ENCODE measurements around the gene USP9Y.

DNA sequence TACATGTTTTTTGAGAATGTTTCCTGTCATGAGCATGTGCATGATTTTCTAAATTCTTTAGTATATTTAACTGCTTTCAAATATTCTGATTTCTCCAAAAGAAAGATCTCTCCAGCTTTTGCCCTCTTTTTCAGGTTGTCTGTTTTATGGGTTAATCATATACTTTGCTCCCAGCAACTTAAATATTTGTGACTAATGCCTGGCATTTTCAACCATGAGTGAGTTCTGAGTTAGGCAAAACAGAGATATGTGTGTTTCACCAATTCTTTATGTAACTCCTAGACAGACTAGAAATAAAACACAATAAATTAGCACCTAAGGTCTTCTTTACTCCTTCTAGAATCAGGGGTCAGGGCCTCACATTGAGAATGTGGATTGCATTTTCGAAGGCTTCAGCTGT is 107.0 kb downstream of the USP9Y start:
- TF ChIP-seq, protein P1, sequence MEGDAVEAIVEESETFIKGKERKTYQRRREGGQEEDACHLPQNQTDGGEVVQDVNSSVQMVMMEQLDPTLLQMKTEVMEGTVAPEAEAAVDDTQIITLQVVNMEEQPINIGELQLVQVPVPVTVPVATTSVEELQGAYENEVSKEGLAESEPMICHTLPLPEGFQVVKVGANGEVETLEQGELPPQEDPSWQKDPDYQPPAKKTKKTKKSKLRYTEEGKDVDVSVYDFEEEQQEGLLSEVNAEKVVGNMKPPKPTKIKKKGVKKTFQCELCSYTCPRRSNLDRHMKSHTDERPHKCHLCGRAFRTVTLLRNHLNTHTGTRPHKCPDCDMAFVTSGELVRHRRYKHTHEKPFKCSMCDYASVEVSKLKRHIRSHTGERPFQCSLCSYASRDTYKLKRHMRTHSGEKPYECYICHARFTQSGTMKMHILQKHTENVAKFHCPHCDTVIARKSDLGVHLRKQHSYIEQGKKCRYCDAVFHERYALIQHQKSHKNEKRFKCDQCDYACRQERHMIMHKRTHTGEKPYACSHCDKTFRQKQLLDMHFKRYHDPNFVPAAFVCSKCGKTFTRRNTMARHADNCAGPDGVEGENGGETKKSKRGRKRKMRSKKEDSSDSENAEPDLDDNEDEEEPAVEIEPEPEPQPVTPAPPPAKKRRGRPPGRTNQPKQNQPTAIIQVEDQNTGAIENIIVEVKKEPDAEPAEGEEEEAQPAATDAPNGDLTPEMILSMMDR (IDR thresholded peaks at IDR 0.05) = no peak
- TF ChIP-seq POLR2A (IDR thresholded peaks at IDR 0.05) (no peak), EP300 (IDR thresholded peaks at IDR 0.05) (no peak), POLR2AphosphoS5 (IDR thresholded peaks at IDR 0.05) (no peak)
